T-helper 2 cell treated with Interferon-gamma antibody and Interleukin-4, amounts not matched to agents 5 μg/mL and 100 μg/mL, for 36 hours (primary cell): ENCODE data around the gene TLCD3B.

Experiments used
- DNase-seq: peaks from one replicate; pipeline ENCODE4 v3.0.0; 2021; ENCODE audit warnings: low spot score
- H3K27ac Mint-ChIP-seq: one replicate; pipeline ENCODE4 v1.8.0; 2021; ENCODE audit warnings: mild to moderate bottlenecking, mixed read lengths
- H3K27me3 Mint-ChIP-seq: one replicate; pipeline ENCODE4 v1.8.0; 2021; ENCODE audit warnings: low read depth, mixed read lengths
- H3K36me3 Mint-ChIP-seq: one replicate; pipeline ENCODE4 v1.8.0; 2021; ENCODE audit warnings: low read depth, mixed read lengths
- H3K4me1 Mint-ChIP-seq: one replicate; pipeline ENCODE4 v1.8.0; 2021; ENCODE audit warnings: low read depth, mixed read lengths
- H3K4me3 Mint-ChIP-seq: one replicate; pipeline ENCODE4 v1.8.0; 2022; ENCODE audit warnings: mild to moderate bottlenecking, moderate library complexity, mixed read lengths
- H3K9me3 Mint-ChIP-seq: one replicate; pipeline ENCODE4 v1.8.0; 2021; ENCODE audit warnings: mixed read lengths

TLCD3B gene

GRCh38 chr16:30065943-30066760 lies 35.1 kb upstream of the TLCD3B start:
- Mint-ChIP-seq H3K36me3 (peaks cover 50% of the 10 kb centered on the region), H3K27me3 (no peaks in the 10 kb centered on the region), H3K27ac (peak overlapping the region; percentile 99), H3K9me3 (no peaks in the 10 kb centered on the region), H3K4me3 (peak overlapping the region; percentile 100), H3K4me1 (peaks cover 29% of the 10 kb centered on the region)
- DNase-seq: no peak

- no peaks in the 10 kb centered on the region for H3K27me3 Mint-ChIP-seq
- peak; percentile 98 for DNase-seq
- peak within 1 kb of the TSS; percentile 99 for H3K27ac Mint-ChIP-seq
- peaks cover 43% of the 10 kb centered on the region for H3K36me3 Mint-ChIP-seq
- H3K9me3 Mint-ChIP-seq: no peaks in the 10 kb centered on the region
- H3K4me1 Mint-ChIP-seq: peaks cover 29% of the 10 kb centered on the region
- H3K4me3 Mint-ChIP-seq: peak within 1 kb of the TSS; percentile 100
Observed at GRCh38 chr16:30065102-30065942, 34.3 kb upstream of the TLCD3B start, which contains the start of gene ALDOA. Gene ALDOA, plus strand, starts transcription at chr16:30065760. Its CDS starts 1,138 bp downstream, at chr16:30066898.

DNA sequence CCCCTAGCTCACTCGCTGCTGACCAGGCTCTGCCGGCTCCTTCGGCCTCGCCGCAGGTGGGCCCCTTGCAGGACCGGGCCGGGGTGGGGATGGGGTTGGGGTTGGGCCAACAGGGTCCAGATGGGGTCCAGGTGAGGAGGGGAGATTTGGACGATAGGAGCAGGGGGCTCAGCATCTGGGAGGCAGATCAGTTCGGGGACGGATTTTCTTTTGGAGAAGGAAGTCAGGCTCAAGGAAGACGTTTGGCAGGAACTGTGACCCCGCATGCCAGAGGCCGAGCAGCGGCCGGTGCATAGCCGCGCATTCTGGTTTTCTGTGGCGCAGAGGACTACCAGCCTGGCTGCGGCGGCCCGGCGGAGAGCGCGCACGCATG lies 33.6 kb upstream of the TLCD3B start:
- DNase-seq: no peak
- H3K4me3 Mint-ChIP-seq: peak overlapping the region; percentile 100
- H3K4me1 Mint-ChIP-seq: peaks cover 26% of the 10 kb centered on the region
- H3K36me3 Mint-ChIP-seq: peaks cover 39% of the 10 kb centered on the region
- no peaks in the 10 kb centered on the region for H3K9me3 Mint-ChIP-seq
- H3K27ac Mint-ChIP-seq: peak overlapping the region; percentile 99
- H3K27me3 Mint-ChIP-seq: no peaks in the 10 kb centered on the region

GRCh38 chr16:30063893-30064728 lies 33.0 kb upstream of the TLCD3B start:
- peaks cover 33% of the 10 kb centered on the region for H3K36me3 Mint-ChIP-seq
- H3K4me1 Mint-ChIP-seq: peaks cover 22% of the 10 kb centered on the region
- H3K9me3 Mint-ChIP-seq: no peaks in the 10 kb centered on the region
- H3K27me3 Mint-ChIP-seq: no peaks in the 10 kb centered on the region
- peak overlapping the region; percentile 100 for H3K4me3 Mint-ChIP-seq
- peak; percentile 71 for DNase-seq
- H3K27ac Mint-ChIP-seq: peak overlapping the region; percentile 99

DNA sequence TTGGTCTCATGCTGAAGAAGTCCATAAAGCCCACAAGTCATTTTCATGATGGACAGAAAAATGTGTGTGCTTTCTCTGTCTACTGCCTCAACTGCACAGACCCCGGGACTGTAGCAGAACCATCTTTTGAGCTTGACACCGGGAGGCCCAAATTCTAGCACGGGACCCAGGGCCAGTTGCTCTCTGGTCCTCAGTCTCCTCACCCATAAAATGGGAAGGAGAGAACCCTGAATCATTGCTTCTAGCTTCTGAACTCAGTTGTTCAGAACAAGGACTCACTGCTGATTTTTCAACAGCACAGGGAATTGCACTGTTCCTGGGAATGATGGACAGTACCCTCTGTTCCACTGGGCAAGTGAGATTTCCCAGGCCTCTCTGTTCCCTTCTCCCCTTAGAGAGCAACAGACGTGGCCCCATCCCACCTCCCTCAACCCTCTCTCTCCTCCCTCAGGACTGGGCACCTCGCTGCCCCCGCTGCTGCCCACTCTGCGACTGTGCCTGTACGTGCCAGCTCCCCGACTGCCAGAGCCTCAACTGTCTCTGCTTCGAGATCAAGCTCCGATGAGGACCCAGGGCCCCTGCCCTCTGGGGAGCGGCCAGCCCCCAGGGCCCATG lies 32.3 kb upstream of the TLCD3B start:
- Mint-ChIP-seq H3K4me3 (peak overlapping the region; percentile 100), H3K27ac (peak overlapping the region; percentile 99), H3K4me1 (peaks cover 15% of the 10 kb centered on the region), H3K36me3 (peaks cover 26% of the 10 kb centered on the region), H3K27me3 (no peaks in the 10 kb centered on the region), H3K9me3 (no peaks in the 10 kb centered on the region)
- no peak for DNase-seq

GRCh38 chr16:30060836-30061554 lies 29.9 kb upstream of the TLCD3B start:
- Mint-ChIP-seq H3K9me3 (no peaks in the 10 kb centered on the region), H3K36me3 (peaks cover 4% of the 10 kb centered on the region), H3K4me1 (peaks cover 2% of the 10 kb centered on the region), H3K4me3 (no peak overlapping the region), H3K27ac (peak overlapping the region; percentile 50), H3K27me3 (no peaks in the 10 kb centered on the region)
- DNase-seq: no peak

DNA sequence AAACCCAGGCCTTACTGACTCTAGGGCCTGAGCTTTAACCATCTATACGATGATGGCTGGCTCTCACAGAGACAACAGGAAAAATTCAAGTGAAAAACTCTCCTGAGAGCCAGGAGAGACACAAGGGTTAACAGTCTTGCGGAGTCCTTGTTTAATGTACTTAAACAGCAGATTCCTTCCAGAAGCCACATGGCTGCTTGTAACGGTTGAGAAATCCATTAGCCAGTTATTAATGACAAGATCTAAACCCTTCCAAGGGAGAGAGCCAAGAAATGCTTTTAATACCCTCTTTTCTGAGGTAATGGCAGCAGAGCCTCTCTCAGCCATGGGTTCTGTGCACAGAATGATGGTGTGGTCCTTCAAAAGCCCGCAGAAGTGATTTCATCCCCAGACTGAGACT lies 29.3 kb upstream of the TLCD3B start:
- Mint-ChIP-seq H3K27ac (no peak overlapping the region), H3K9me3 (no peaks in the 10 kb centered on the region)

GRCh38 chr16:30054959-30055553 lies 24.0 kb upstream of the TLCD3B start:
- peaks cover 2% of the 10 kb centered on the region for H3K36me3 Mint-ChIP-seq
- H3K4me1 Mint-ChIP-seq: peaks cover 26% of the 10 kb centered on the region
- H3K9me3 Mint-ChIP-seq: no peaks in the 10 kb centered on the region
- peak overlapping the region; percentile 31 for H3K27ac Mint-ChIP-seq
- H3K27me3 Mint-ChIP-seq: no peaks in the 10 kb centered on the region
- peak; percentile 46 for DNase-seq
- H3K4me3 Mint-ChIP-seq: peak overlapping the region; percentile 67

More for the DNA sequence above, 29.3 kb upstream of the TLCD3B start:
- H3K27me3 Mint-ChIP-seq: no peaks in the 10 kb centered on the region
- no peak for DNase-seq
- H3K4me3 Mint-ChIP-seq: no peak overlapping the region
- peaks cover 5% of the 10 kb centered on the region for H3K4me1 Mint-ChIP-seq
- H3K36me3 Mint-ChIP-seq: peaks cover 2% of the 10 kb centered on the region

GRCh38 chr16:30054451-30054850 lies 23.4 kb upstream of the TLCD3B start:
- Mint-ChIP-seq H3K4me3 (peak overlapping the region; percentile 67), H3K9me3 (no peaks in the 10 kb centered on the region), H3K36me3 (peaks cover 2% of the 10 kb centered on the region), H3K27ac (no peak overlapping the region), H3K27me3 (no peaks in the 10 kb centered on the region), H3K4me1 (peaks cover 26% of the 10 kb centered on the region)
- no peak for DNase-seq

DNA sequence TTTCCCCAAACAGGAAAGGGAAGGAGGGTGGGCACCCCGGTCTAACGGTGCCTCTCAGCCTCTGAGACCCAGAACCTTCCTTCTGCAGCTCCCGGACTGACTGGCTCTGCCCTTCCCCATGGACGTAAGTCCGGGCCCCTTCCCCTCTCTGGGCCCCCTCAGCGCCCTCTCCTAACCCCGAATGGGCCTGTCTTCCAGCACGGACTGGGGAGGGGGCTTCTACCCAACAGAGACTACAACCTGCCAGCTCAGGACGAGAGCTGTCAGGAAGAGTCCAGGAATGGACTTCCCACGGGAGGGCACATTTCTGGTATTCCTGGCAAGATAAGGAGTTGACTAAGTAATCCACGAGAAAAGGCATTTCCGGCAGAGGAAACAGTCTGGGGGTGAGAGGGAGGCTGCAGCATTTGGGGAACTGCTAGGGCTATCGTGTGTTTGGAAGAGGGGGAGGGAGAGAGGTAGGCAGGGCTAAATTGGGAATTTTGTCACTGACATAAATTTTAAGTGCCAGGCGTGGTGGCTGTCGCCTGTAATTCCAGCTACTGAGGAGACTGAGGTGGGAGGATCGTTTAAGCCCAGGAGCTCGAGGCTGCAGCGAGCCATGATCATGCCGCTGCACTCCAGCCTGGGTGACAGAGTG lies 22.4 kb upstream of the TLCD3B start:
- Mint-ChIP-seq H3K27ac (peak overlapping the region; percentile 31), H3K4me1 (peaks cover 29% of the 10 kb centered on the region), H3K9me3 (no peaks in the 10 kb centered on the region), H3K4me3 (peak overlapping the region; percentile 90), H3K36me3 (peaks cover 2% of the 10 kb centered on the region), H3K27me3 (no peaks in the 10 kb centered on the region)
- DNase-seq: no peak

- peaks cover 29% of the 10 kb centered on the region for H3K4me1 Mint-ChIP-seq
- peak overlapping the region; percentile 84 for H3K27ac Mint-ChIP-seq
- no peaks in the 10 kb centered on the region for H3K27me3 Mint-ChIP-seq
- peak overlapping the region; percentile 90 for H3K4me3 Mint-ChIP-seq
- H3K9me3 Mint-ChIP-seq: no peaks in the 10 kb centered on the region
- DNase-seq: peak; percentile 92
- peaks cover 2% of the 10 kb centered on the region for H3K36me3 Mint-ChIP-seq
Observed at GRCh38 chr16:30052671-30053372, 21.8 kb upstream of the TLCD3B start.

- Mint-ChIP-seq H3K4me1 (peaks cover 29% of the 10 kb centered on the region), H3K9me3 (no peaks in the 10 kb centered on the region), H3K4me3 (peak overlapping the region; percentile 88), H3K27me3 (no peaks in the 10 kb centered on the region), H3K36me3 (peaks cover 2% of the 10 kb centered on the region), H3K27ac (peak overlapping the region; percentile 80)
- no peak for DNase-seq
Observed at GRCh38 chr16:30051518-30051917, 20.4 kb upstream of the TLCD3B start.
